OCI-LY1 (cell line): ENCODE data around the gene PSTPIP2.
A peak's percentile ranks its signal among the peaks of the same experiment; 100 is the strongest.
"Not testable (repeated sequence)": the region's sequence is repeated elsewhere in the genome, so short reads cannot be mapped to it uniquely, and the experiment has no call there.

Source experiments
- H2AFZ ChIP-seq: fragments of 200-600 bp; sonication (generic), shearing (Covaris generic); 2 replicates; pipeline ENCODE4 v1.6.0; 2014; ENCODE audit warnings: antibody characterized with exemption, mild to moderate bottlenecking, low read length
- H3F3A ChIP-seq: fragments of 200-600 bp; sonication (generic), shearing (Covaris generic); 2 replicates; pipeline ENCODE4 v1.6.0; 2014; ENCODE audit warnings: mild to moderate bottlenecking, antibody characterized with exemption, low read length, moderate library complexity; ENCODE audit not compliant: insufficient read depth
- H3K27ac ChIP-seq: fragments of 200-600 bp; sonication (generic); 2 replicates; pipeline ENCODE4 v1.5.1; 2014; ENCODE audit warnings: low read length, mixed run types, mild to moderate bottlenecking, low read depth; ENCODE audit not compliant: poor library complexity, severe bottlenecking
- H3K27me3 ChIP-seq: fragments of 200-600 bp; sonication (generic); 2 replicates; pipeline ENCODE4 v1.6.0; 2014; ENCODE audit warnings: antibody characterized with exemption, mild to moderate bottlenecking, low read length, moderate library complexity; ENCODE audit not compliant: insufficient read depth
- H3K36me3 ChIP-seq: fragments of 200-600 bp; sonication (generic); 2 replicates; pipeline ENCODE4 v1.6.1; 2014; ENCODE audit warnings: mild to moderate bottlenecking, antibody characterized with exemption, low read length, moderate library complexity, mixed read lengths; ENCODE audit not compliant: insufficient read depth
- H3K4me1 ChIP-seq: fragments of 200-600 bp; sonication (generic); 2 replicates; pipeline ENCODE4 v1.5.1; 2014; ENCODE audit warnings: mild to moderate bottlenecking, low read length, moderate library complexity; ENCODE audit not compliant: insufficient read depth, severe bottlenecking
- H3K4me2 ChIP-seq: fragments of 200-600 bp; sonication (generic), shearing (Covaris generic); 2 replicates; pipeline ENCODE4 v1.6.1; 2014; ENCODE audit warnings: low read length
- H3K4me3 ChIP-seq: fragments of 200-600 bp; sonication (generic); 2 replicates; pipeline ENCODE4 v1.5.1; 2014; ENCODE audit warnings: low read length, low read depth, mild to moderate bottlenecking, mixed read lengths; ENCODE audit not compliant: poor library complexity, severe bottlenecking
- H3K79me2 ChIP-seq: fragments of 200-600 bp; shearing (Covaris generic); 2 replicates; pipeline ENCODE4 v1.6.1; 2016; ENCODE audit warnings: mixed run types, low read length, mixed read lengths; ENCODE audit not compliant: insufficient read depth
- H3K9ac ChIP-seq: fragments of 200-600 bp; sonication (generic), shearing (Covaris generic); 2 replicates; pipeline ENCODE4 v1.6.1; 2014; ENCODE audit warnings: mild to moderate bottlenecking, low read length, mixed read lengths
- H3K9me2 ChIP-seq: fragments of 200-600 bp; sonication (generic), shearing (Covaris generic); 2 replicates; pipeline ENCODE4 v1.6.1; 2014; ENCODE audit warnings: low read depth, mild to moderate bottlenecking, low read length, mixed read lengths
- H3K9me3 ChIP-seq: fragments of 200-600 bp; shearing (Covaris generic); 2 replicates; pipeline ENCODE4 v1.6.1; 2014; ENCODE audit warnings: low read length, mixed read lengths
- H4K20me1 ChIP-seq: fragments of 200-600 bp; sonication (generic), shearing (Covaris generic); 2 replicates; pipeline ENCODE4 v1.6.0; 2016; ENCODE audit warnings: mild to moderate bottlenecking, low read length; ENCODE audit not compliant: insufficient read depth
- EZH2 ChIP-seq: fragments of 200-600 bp; sonication (generic), shearing (Covaris generic); IDR thresholded peaks from 2 replicates; pipeline ENCODE4 v1.8.0; 2017; ENCODE audit warnings: borderline replicate concordance, mixed run types, mild to moderate bottlenecking, antibody characterized with exemption, low read length, moderate library complexity, mixed read lengths
- TF ChIP-seq, protein P1 (sequence below): fragments of 200-600 bp; sonication (generic), shearing (Covaris generic); IDR thresholded peaks from 2 replicates; pipeline ENCODE4 v1.5.1; 2017; ENCODE audit warnings: mild to moderate bottlenecking, antibody characterized with exemption, low read length, moderate library complexity, mixed read lengths

The PSTPIP2 gene

DNA sequence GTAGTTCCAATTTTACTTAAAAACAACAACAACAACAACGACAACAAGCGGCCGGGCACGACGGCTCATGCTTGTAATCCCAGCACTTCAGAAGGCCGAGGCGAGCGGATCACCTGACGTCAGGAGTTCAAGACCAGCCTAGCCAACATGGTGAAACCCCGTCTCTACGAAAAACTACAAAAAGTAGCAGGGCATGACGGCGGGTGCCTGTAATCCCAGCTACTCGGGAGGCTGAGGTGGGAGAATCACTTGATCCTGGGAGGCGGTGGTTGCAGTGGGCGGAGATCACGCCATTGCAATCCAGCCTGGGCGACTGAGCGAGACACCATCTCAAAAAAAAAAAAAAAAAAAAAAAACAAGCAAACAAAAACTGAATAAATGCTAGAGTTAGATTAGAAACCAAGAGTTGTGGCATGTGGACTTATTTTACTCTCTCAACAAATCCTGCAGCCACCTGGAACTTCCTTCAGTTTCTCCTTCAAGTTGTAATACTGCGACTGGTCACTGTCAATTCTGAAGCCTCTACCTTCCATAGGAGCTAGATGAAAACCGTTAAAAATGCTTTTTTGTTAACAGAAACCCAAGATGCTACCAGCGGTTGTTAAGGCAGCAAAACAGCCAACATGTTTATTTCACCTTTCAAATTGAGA, 24.7 kb upstream of the PSTPIP2 start:
- no peak overlapping the region for H2AFZ ChIP-seq
- H3F3A ChIP-seq: no peaks in the 10 kb centered on the region
- H3K9ac ChIP-seq: peak overlapping the region; percentile 98
- peak overlapping the region; percentile 92 for H3K4me2 ChIP-seq
- H3K36me3 ChIP-seq: peaks cover 47% of the 10 kb centered on the region
- peaks cover 30% of the 10 kb centered on the region for H3K4me1 ChIP-seq
- TF ChIP-seq, protein P1, sequence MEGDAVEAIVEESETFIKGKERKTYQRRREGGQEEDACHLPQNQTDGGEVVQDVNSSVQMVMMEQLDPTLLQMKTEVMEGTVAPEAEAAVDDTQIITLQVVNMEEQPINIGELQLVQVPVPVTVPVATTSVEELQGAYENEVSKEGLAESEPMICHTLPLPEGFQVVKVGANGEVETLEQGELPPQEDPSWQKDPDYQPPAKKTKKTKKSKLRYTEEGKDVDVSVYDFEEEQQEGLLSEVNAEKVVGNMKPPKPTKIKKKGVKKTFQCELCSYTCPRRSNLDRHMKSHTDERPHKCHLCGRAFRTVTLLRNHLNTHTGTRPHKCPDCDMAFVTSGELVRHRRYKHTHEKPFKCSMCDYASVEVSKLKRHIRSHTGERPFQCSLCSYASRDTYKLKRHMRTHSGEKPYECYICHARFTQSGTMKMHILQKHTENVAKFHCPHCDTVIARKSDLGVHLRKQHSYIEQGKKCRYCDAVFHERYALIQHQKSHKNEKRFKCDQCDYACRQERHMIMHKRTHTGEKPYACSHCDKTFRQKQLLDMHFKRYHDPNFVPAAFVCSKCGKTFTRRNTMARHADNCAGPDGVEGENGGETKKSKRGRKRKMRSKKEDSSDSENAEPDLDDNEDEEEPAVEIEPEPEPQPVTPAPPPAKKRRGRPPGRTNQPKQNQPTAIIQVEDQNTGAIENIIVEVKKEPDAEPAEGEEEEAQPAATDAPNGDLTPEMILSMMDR: no peak
- no peak for TF ChIP-seq EZH2
- H3K9me3 ChIP-seq: no peaks in the 10 kb centered on the region
- H3K27me3 ChIP-seq: no peaks in the 10 kb centered on the region
- H3K9me2 ChIP-seq: no peaks in the 10 kb centered on the region
- peaks cover 56% of the 10 kb centered on the region for H3K79me2 ChIP-seq
- peak overlapping the region; percentile 99 for H3K4me3 ChIP-seq
- peaks cover 2% of the 10 kb centered on the region; the same call in 1 of the 2 replicates for H4K20me1 ChIP-seq
- peak overlapping the region; percentile 86 for H3K27ac ChIP-seq

DNA sequence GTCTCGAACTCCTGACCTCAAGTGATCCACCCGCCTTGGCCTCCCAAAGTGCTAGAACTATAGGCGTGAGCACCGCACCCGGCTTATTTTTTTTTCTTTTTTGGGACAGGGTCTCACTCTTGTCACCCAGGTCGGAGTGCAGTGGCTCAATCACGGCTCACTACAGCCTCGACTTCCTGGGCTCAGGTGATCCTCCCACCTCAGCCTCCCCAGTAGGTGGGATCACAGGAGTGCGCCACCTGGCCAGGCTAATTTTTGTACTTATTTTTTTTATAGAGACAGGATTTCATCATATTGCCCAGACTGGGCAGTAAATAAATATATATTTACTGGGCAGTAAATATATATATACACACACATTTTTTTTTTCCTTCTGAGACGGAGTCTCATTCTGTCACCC, 23.5 kb upstream of the PSTPIP2 start:
- Histone ChIP-seq H3K4me1 (peaks cover 30% of the 10 kb centered on the region), H3K27me3 (no peaks in the 10 kb centered on the region), H3K9me3 (no peaks in the 10 kb centered on the region), H4K20me1 (peaks cover 2% of the 10 kb centered on the region; the same call in 1 of the 2 replicates), H3F3A (no peaks in the 10 kb centered on the region), H3K36me3 (peaks cover 60% of the 10 kb centered on the region), H3K79me2 (peaks cover 62% of the 10 kb centered on the region), H3K27ac (no peak overlapping the region), H2AFZ (no peak overlapping the region), H3K9me2 (no peaks in the 10 kb centered on the region), H3K9ac (no peak overlapping the region), H3K4me3 (no peak overlapping the region), H3K4me2 (no peak overlapping the region)
- no peak for TF ChIP-seq EZH2
- TF ChIP-seq, protein P1: no peak

DNA sequence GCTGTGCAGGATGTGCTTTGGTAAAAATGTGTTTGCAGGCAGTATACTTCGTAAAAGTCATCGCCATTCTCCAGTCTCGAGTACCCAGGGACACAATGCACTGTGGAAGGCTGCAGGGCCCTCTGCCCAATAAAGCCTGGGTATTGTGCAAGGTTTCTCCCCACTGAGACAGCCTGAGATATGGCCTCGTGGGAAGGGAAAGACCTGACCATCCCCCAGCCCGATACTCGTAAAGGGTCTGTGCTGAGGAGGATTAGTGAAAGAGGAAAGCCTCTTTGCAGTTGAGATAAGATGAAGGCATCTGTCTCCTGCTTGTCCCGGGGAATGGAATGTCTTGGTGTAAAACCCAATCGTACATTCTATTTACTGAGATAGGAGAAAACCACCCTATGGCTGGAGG, 16.4 kb upstream of the PSTPIP2 start:
- not testable (repeated sequence) for H4K20me1 ChIP-seq, H3K9me2 ChIP-seq, H3K27me3 ChIP-seq, H3K4me1 ChIP-seq, H3K4me3 ChIP-seq, H3K27ac ChIP-seq, H3K9ac ChIP-seq, H3F3A ChIP-seq, H3K9me3 ChIP-seq, H3K4me2 ChIP-seq, H2AFZ ChIP-seq
- Histone ChIP-seq H3K79me2 (peaks cover 20% of the 10 kb centered on the region), H3K36me3 (peaks cover 98% of the 10 kb centered on the region)

DNA sequence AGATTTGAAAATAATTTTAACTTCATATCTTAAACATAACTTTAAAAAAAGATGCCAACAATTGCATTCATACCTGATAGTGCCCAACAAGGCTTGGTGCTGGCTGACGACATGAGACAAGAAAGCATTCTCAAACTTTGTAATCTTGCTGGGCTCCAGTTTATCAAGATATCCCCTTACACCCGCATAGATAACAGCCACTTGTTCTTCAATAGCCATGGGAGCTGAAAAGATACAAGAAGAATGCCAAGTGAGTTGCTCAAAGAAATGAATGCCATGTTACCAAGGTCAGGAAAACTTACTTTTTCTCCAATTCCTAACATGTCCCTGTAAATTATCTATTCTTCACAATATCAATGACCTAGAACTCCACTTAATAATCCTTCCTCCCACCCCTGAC, 12.4 kb upstream of the PSTPIP2 start:
- Histone ChIP-seq H3F3A (peaks cover 5% of the 10 kb centered on the region; the same call in 1 of the 2 replicates), H3K36me3 (peaks cover 99% of the 10 kb centered on the region), H3K4me2 (no peak overlapping the region)

More for the DNA sequence above, 12.4 kb upstream of the PSTPIP2 start:
- TF ChIP-seq, protein P1: no peak
- no peak for TF ChIP-seq EZH2
- no peak overlapping the region for H3K4me3 ChIP-seq
- H3K4me1 ChIP-seq: no peaks in the 10 kb centered on the region
- H3K27me3 ChIP-seq: no peaks in the 10 kb centered on the region
- no peaks in the 10 kb centered on the region for H3K9me3 ChIP-seq
- H3K79me2 ChIP-seq: no peaks in the 10 kb centered on the region
- H2AFZ ChIP-seq: no peak overlapping the region
- no peaks in the 10 kb centered on the region for H3K9me2 ChIP-seq
- no peaks in the 10 kb centered on the region for H4K20me1 ChIP-seq
- no peak overlapping the region for H3K9ac ChIP-seq
- no peak overlapping the region for H3K27ac ChIP-seq
